Breast epithelium (tissue), 4 donors: Measurements from ENCODE around the gene CHN2. TPM values are rescaled to one million over a fixed set of nuclear protein-coding genes. Genes with fewer than 3 reads are reported as not detected.

Experiments
- DNase-seq, 2 donors: peaks; one replicate each; pipeline ENCODE4 v3.0.0-alpha.2; 2019; ENCODE audit warnings: low spot score in 2 of 2
- H3K27ac ChIP-seq, 2 donors: fragments of 200-600 bp; sonication (generic) in 1 of 2; one replicate each; pipeline ENCODE4 v1.5.1; 2016 to 2019; ENCODE audit warnings: mild to moderate bottlenecking in 1 of 2
- H3K27me3 ChIP-seq, 2 donors: fragments of 200-600 bp; sonication (generic) in 1 of 2; one replicate each; pipeline versions ENCODE4 v1.5.1 to v1.6.0; 2017 to 2019; ENCODE audit warnings: control low read depth in 1 of 2, mild to moderate bottlenecking in 1 of 2
- H3K36me3 ChIP-seq: fragments of 200-600 bp; one replicate; pipeline ENCODE4 v1.5.1; 2019
- H3K4me1 ChIP-seq, 2 donors: fragments of 200-600 bp; sonication (generic); one replicate each; pipeline ENCODE4 v1.5.1; 2016 to 2019; ENCODE audit warnings: control low read depth in 1 of 2
- H3K4me3 ChIP-seq, 3 donors: fragments of 200-600 bp; sonication (generic); 1 replicate in 2 of 3; 2 replicates in 1 of 3; pipeline ENCODE4 v1.5.1; 2016 to 2019; ENCODE audit warnings: mild to moderate bottlenecking in 3 of 3, moderate library complexity in 2 of 3
- H3K9me3 ChIP-seq, 2 donors: fragments of 200-600 bp; sonication (generic) in 1 of 2; one replicate each; pipeline ENCODE4 v1.5.1; 2016 to 2019; ENCODE audit warnings: control low read depth in 1 of 2
- CTCF ChIP-seq, 3 donors: fragments of 450-650 bp; IDR thresholded peaks; one replicate each; pipeline ENCODE4 v1.5.1; 2016 to 2017; ENCODE audit warnings: antibody characterized with exemption in 3 of 3, mild to moderate bottlenecking in 3 of 3, moderate library complexity in 3 of 3
- POLR2A ChIP-seq: fragments of 450-650 bp; IDR thresholded peaks from one replicate; pipeline ENCODE4 v1.6.1; 2016; ENCODE audit warnings: antibody characterized with exemption, mild to moderate bottlenecking, moderate library complexity
- POLR2AphosphoS5 ChIP-seq, 3 donors: sonication (generic); formaldehyde crosslinking; IDR thresholded peaks; one replicate each; pipeline ENCODE4 v1.6.1; 2017; ENCODE audit warnings: antibody characterized with exemption in 3 of 3
- intact Hi-C: fragments of 100-400 bp; cut with DNase I; formaldehyde crosslinking; loops from one replicate; pipeline ENCODE4 v1.15.1; 2023; ENCODE audit warnings: low total_unique reads
- total RNA-seq, 3 donors: library from RNA; depleted of rRNA; stranded (reverse); fragments of >200 nt; gene quantifications; one replicate each; pipeline ENCODE4 v1.1.0, GENCODE V29; 2016

CHN2 gene
- total RNA-seq, 3 donors from 2014 or later: 6.3 to 17.1 (median 7.9) TPM

- Histone ChIP-seq H3K4me3 (no peak overlapping the region), H3K27ac (no peak overlapping the region), H3K27me3 (no peaks in the 10 kb centered on the region), H3K36me3 (no peaks in the 10 kb centered on the region), H3K9me3 (no peaks in the 10 kb centered on the region), H3K4me1 (no peaks in the 10 kb centered on the region)
- no peak for TF ChIP-seq POLR2AphosphoS5 (IDR thresholded peaks at IDR 0.05)
- intact Hi-C loops: no loop called here
- no peak for DNase-seq
Observed at GRCh38 chr7:29356631-29357030, 162.1 kb downstream of the CHN2 start.

GRCh38 chr7:29359482-29360093 is 165.0 kb downstream of the CHN2 start:
- Histone ChIP-seq H3K4me1 (no peaks in the 10 kb centered on the region), H3K27ac (no peak overlapping the region), H3K27me3 (peaks cover 0 to 8% of the 10 kb centered on the region in 2 donors), H3K36me3 (no peaks in the 10 kb centered on the region), H3K4me3 (no peak overlapping the region), H3K9me3 (no peaks in the 10 kb centered on the region)
- no peak for TF ChIP-seq POLR2AphosphoS5 (IDR thresholded peaks at IDR 0.05)
- no peak for TF ChIP-seq POLR2A
- TF ChIP-seq CTCF (IDR thresholded peaks at IDR 0.05): no peak
- intact Hi-C loops: no loop called here
- DNase-seq: no peak

- Histone ChIP-seq H3K4me1 (no peaks in the 10 kb centered on the region), H3K27me3 (peaks cover 0 to 8% of the 10 kb centered on the region in 2 donors), H3K27ac (no peak overlapping the region), H3K36me3 (no peaks in the 10 kb centered on the region), H3K9me3 (no peaks in the 10 kb centered on the region), H3K4me3 (no peak overlapping the region)
- intact Hi-C loops: no loop called here
- TF ChIP-seq CTCF (IDR thresholded peaks at IDR 0.05): no peak
- no peak for TF ChIP-seq POLR2AphosphoS5 (IDR thresholded peaks at IDR 0.05)
- TF ChIP-seq POLR2A: no peak
- DNase-seq: peak in 1 of 2 donors; percentile 24
Observed at GRCh38 chr7:29360633-29361625, 166.4 kb downstream of the CHN2 start.

- H3K9me3 ChIP-seq: no peaks in the 10 kb centered on the region
- H3K4me1 ChIP-seq: no peaks in the 10 kb centered on the region
- H3K4me3 ChIP-seq: no peak overlapping the region
- peaks cover 0 to 8% of the 10 kb centered on the region in 2 donors for H3K27me3 ChIP-seq
- TF ChIP-seq POLR2AphosphoS5 (IDR thresholded peaks at IDR 0.05): no peak
- TF ChIP-seq POLR2A: no peak
- TF ChIP-seq CTCF (IDR thresholded peaks at IDR 0.05): no peak
- no peak for DNase-seq
- no peak overlapping the region for H3K27ac ChIP-seq
- H3K36me3 ChIP-seq: no peaks in the 10 kb centered on the region
- intact Hi-C loops: no loop called here
Observed at GRCh38 chr7:29362380-29362779, 167.8 kb downstream of the CHN2 start.

- H3K27me3 ChIP-seq: peaks cover 0 to 8% of the 10 kb centered on the region in 2 donors
- TF ChIP-seq POLR2AphosphoS5 (IDR thresholded peaks at IDR 0.05) (no peak), POLR2A (no peak), CTCF (IDR thresholded peaks at IDR 0.05) (no peak)
- no peak overlapping the region for H3K27ac ChIP-seq
- no peak overlapping the region for H3K4me3 ChIP-seq
- no peaks in the 10 kb centered on the region for H3K9me3 ChIP-seq
- H3K4me1 ChIP-seq: no peaks in the 10 kb centered on the region
- H3K36me3 ChIP-seq: no peaks in the 10 kb centered on the region
- no peak for DNase-seq
- intact Hi-C loops: no loop called here
Observed at GRCh38 chr7:29363636-29364425, 169.3 kb downstream of the CHN2 start.
